Neural progenitor cell (in vitro differentiated cells): ENCODE data around the gene PTPRU. TPM values are rescaled to one million over a fixed set of nuclear protein-coding genes. Genes with fewer than 3 reads are reported as not detected.

Source experiments
- DNase-seq: peaks from one replicate; pipeline ENCODE4 v3.0.0-alpha.2; 2016; ENCODE audit warnings: low spot score
- H2AFZ ChIP-seq: fragments of 200-600 bp; sonication (generic); replicated peaks from 2 replicates; pipeline ENCODE4 v1.6.1; 2016; ENCODE audit warnings: antibody characterized with exemption
- H3F3A ChIP-seq: fragments of 200-600 bp; sonication (generic); 2 replicates; pipeline ENCODE4 v1.6.1; 2016; ENCODE audit warnings: antibody characterized with exemption, low read depth
- H3K27ac ChIP-seq: fragments of 200-600 bp; sonication (generic); 2 replicates; pipeline ENCODE4 v1.5.1; 2016; ENCODE audit warnings: mild to moderate bottlenecking
- H3K27me3 ChIP-seq: fragments of 200-600 bp; sonication (generic); 2 replicates; pipeline ENCODE4 v1.6.1; 2016; ENCODE audit warnings: mild to moderate bottlenecking, moderate library complexity
- H3K36me3 ChIP-seq: fragments of 200-600 bp; sonication (generic); 2 replicates; pipeline ENCODE4 v1.5.1; 2016
- H3K4me1 ChIP-seq: fragments of 200-600 bp; sonication (generic); 2 replicates; pipeline ENCODE4 v1.6.1; 2016; ENCODE audit warnings: mixed run types
- H3K4me2 ChIP-seq: fragments of 200-600 bp; sonication (generic); 2 replicates; pipeline ENCODE4 v1.6.1; 2016
- H3K4me3 ChIP-seq: fragments of 200-600 bp; sonication (generic); 2 replicates; pipeline ENCODE4 v1.5.1; 2016
- H3K79me2 ChIP-seq: fragments of 200-600 bp; sonication (generic); 2 replicates; pipeline ENCODE4 v1.6.1; 2016; ENCODE audit warnings: low read depth
- H3K9ac ChIP-seq: fragments of 200-600 bp; sonication (generic); 2 replicates; pipeline ENCODE4 v1.6.1; 2016
- H3K9me3 ChIP-seq: fragments of 200-600 bp; sonication (generic); 2 replicates; pipeline ENCODE4 v1.5.1; 2016; ENCODE audit warnings: low read depth
- H4K20me1 ChIP-seq: fragments of 200-600 bp; sonication (generic); 2 replicates; pipeline ENCODE4 v1.6.1; 2016; ENCODE audit warnings: low read depth
- H3K27ac Mint-ChIP-seq: 3 replicates; pipeline ENCODE4 v1.8.0; 2021; ENCODE audit warnings: mixed read lengths
- H3K27me3 Mint-ChIP-seq: 2 replicates; pipeline ENCODE4 v1.8.0; 2022; ENCODE audit warnings: low read depth, mild to moderate bottlenecking, inconsistent platforms, moderate library complexity, mixed read lengths; ENCODE audit not compliant: insufficient read depth
- H3K36me3 Mint-ChIP-seq: 3 replicates; pipeline ENCODE4 v1.8.0; 2021; ENCODE audit warnings: mixed read lengths
- H3K4me1 Mint-ChIP-seq: 3 replicates; pipeline ENCODE4 v1.8.0; 2021; ENCODE audit warnings: mixed read lengths
- H3K4me3 Mint-ChIP-seq: 3 replicates; pipeline ENCODE4 v1.8.0; 2021; ENCODE audit warnings: mild to moderate bottlenecking, moderate library complexity, mixed read lengths
- H3K9me3 Mint-ChIP-seq: 3 replicates; pipeline ENCODE4 v1.8.0; 2020; ENCODE audit warnings: mixed read lengths
- CTCF ChIP-seq: fragments of 200-600 bp; sonication (generic); IDR thresholded peaks from 2 replicates; pipeline ENCODE4 v1.5.1; 2017; ENCODE audit warnings: antibody characterized with exemption, mild to moderate bottlenecking
- EZH2 ChIP-seq: fragments of 200-600 bp; sonication (generic); IDR thresholded peaks from 2 replicates; pipeline ENCODE4 v1.6.1; 2017; ENCODE audit warnings: antibody characterized with exemption, mild to moderate bottlenecking, moderate library complexity
- EZH2phosphoT487 ChIP-seq: fragments of 200-600 bp; sonication (generic); IDR thresholded peaks from 2 replicates; pipeline ENCODE4 v1.6.1; 2017; ENCODE audit warnings: antibody characterized with exemption
- total RNA-seq: library from RNA; depleted of rRNA; stranded (reverse); fragments of >200 nt; gene quantifications from 2 replicates; pipeline ENCODE4 v1.2.3, GENCODE V29; 2015; ENCODE audit warnings: low replicate concordance

The PTPRU gene
- total RNA-seq, result 29.5 and 68.9 TPM in 2 replicates

- peaks cover 36% of the 10 kb centered on the region for H3K4me1 Mint-ChIP-seq
- DNase-seq, result peak; percentile 93
- Histone ChIP-seq H3K9me3 (no peaks in the 10 kb centered on the region), H3K4me3 (peak within 1 kb of the TSS; percentile 66), H2AFZ (peak within 1 kb of the TSS; percentile 53), H3F3A (peaks cover 36% of the 10 kb centered on the region), H3K27ac (no peak within 1 kb of the TSS), H3K27me3 (peaks cover 83% of the 10 kb centered on the region), H3K4me2 (peak within 1 kb of the TSS; percentile 95), H4K20me1 (peaks cover 12% of the 10 kb centered on the region), H3K79me2 (peaks cover 4% of the 10 kb centered on the region), H3K9ac (no peak within 1 kb of the TSS), H3K4me1 (peaks cover 29% of the 10 kb centered on the region), H3K36me3 (no peaks in the 10 kb centered on the region)
- no peaks in the 10 kb centered on the region for H3K36me3 Mint-ChIP-seq
- no peak for TF ChIP-seq EZH2
- TF ChIP-seq EZH2phosphoT487, result no peak
- peak; percentile 65 for TF ChIP-seq CTCF
- H3K9me3 Mint-ChIP-seq, result peaks cover 5% of the 10 kb centered on the region
- peak within 1 kb of the TSS; percentile 95 for H3K4me3 Mint-ChIP-seq
- H3K27me3 Mint-ChIP-seq, result peaks cover 49% of the 10 kb centered on the region
- H3K27ac Mint-ChIP-seq, result peak within 1 kb of the TSS; percentile 16
Measured at GRCh38 chr1:29235955-29236711, at the start of gene PTPRU. PTPRU (plus strand) TSS chr1:29236522; CDS start chr1:29236645, 123 bp downstream.

GRCh38 chr1:29186707-29187106, 49.6 kb upstream of the PTPRU start:
- H3K9me3 ChIP-seq, result no peaks in the 10 kb centered on the region
- Mint-ChIP-seq H3K27me3 (no peaks in the 10 kb centered on the region), H3K4me3 (no peak overlapping the region), H3K9me3 (peaks cover 5% of the 10 kb centered on the region), H3K4me1 (peaks cover 15% of the 10 kb centered on the region), H3K36me3 (peaks cover 8% of the 10 kb centered on the region), H3K27ac (peak overlapping the region; percentile 1)
- H4K20me1 ChIP-seq, result no peaks in the 10 kb centered on the region
- H3K36me3 ChIP-seq, result no peaks in the 10 kb centered on the region
- no peak overlapping the region for H3K4me2 ChIP-seq
- H2AFZ ChIP-seq, result no peak overlapping the region
- no peak overlapping the region for H3K27ac ChIP-seq
- H3K27me3 ChIP-seq, result no peaks in the 10 kb centered on the region
- peaks cover 12% of the 10 kb centered on the region for H3K4me1 ChIP-seq
- no peaks in the 10 kb centered on the region for H3K79me2 ChIP-seq
- no peak overlapping the region for H3K4me3 ChIP-seq
- no peak overlapping the region for H3K9ac ChIP-seq
- DNase-seq, result peak; percentile 51
- H3F3A ChIP-seq, result peaks cover 31% of the 10 kb centered on the region
- TF ChIP-seq CTCF (no peak), EZH2 (no peak), EZH2phosphoT487 (no peak)

- H3K4me1 ChIP-seq, result peaks cover 8% of the 10 kb centered on the region
- no peaks in the 10 kb centered on the region for H3K36me3 ChIP-seq
- no peaks in the 10 kb centered on the region for H3K27me3 ChIP-seq
- H4K20me1 ChIP-seq, result no peaks in the 10 kb centered on the region
- H3K4me3 Mint-ChIP-seq, result no peak overlapping the region
- H3K9me3 ChIP-seq, result no peaks in the 10 kb centered on the region
- H3K27ac ChIP-seq, result no peak overlapping the region
- H3K9me3 Mint-ChIP-seq, result peaks cover 5% of the 10 kb centered on the region
- no peak overlapping the region for H3K4me3 ChIP-seq
- no peak overlapping the region for H2AFZ ChIP-seq
- H3K4me2 ChIP-seq, result no peak overlapping the region
- H3K4me1 Mint-ChIP-seq, result peaks cover 11% of the 10 kb centered on the region
- H3F3A ChIP-seq, result peaks cover 18% of the 10 kb centered on the region
- no peaks in the 10 kb centered on the region for H3K79me2 ChIP-seq
- no peaks in the 10 kb centered on the region for H3K27me3 Mint-ChIP-seq
- H3K27ac Mint-ChIP-seq, result no peak overlapping the region
- peaks cover 14% of the 10 kb centered on the region for H3K36me3 Mint-ChIP-seq
- no peak overlapping the region for H3K9ac ChIP-seq
- no peak for DNase-seq
- TF ChIP-seq EZH2 (no peak), EZH2phosphoT487 (no peak), CTCF (no peak)
Measured at GRCh38 chr1:29190718-29191117, 45.6 kb upstream of the PTPRU start.
